ENCODE measurements around the gene LRRC8B.

LRRC8B gene

GRCh38 chr1:89545264-89546038 lies 20.8 kb downstream of the LRRC8B start:
- DNase-seq (ENCODE audit: low read depth): no peak
- TF ChIP-seq CTCF (conservative IDR thresholded peaks at IDR 0.05; ENCODE audit: low read length): no peak
- H3K4me3 ChIP-seq (ENCODE audit: low read length): no peak overlapping the region

- peak; percentile 54 for DNase-seq (ENCODE audit: low read depth)
These were observed 21.7 kb downstream of the LRRC8B start for GRCh38 chr1:89546082-89546889.

GRCh38 chr1:89546934-89547562 lies 22.4 kb downstream of the LRRC8B start:
- no peak overlapping the region for H3K4me3 ChIP-seq (ENCODE audit: low read length)
- TF ChIP-seq CTCF (conservative IDR thresholded peaks at IDR 0.05; ENCODE audit: low read length): no peak
- DNase-seq (ENCODE audit: low read depth): no peak

More at GRCh38 chr1:89546082-89546889, 21.7 kb downstream of the LRRC8B start:
- no peak for TF ChIP-seq CTCF (conservative IDR thresholded peaks at IDR 0.05; ENCODE audit: low read length)
- no peak overlapping the region for H3K4me3 ChIP-seq (ENCODE audit: low read length)

GRCh38 chr1:89547563-89548116 lies 23.0 kb downstream of the LRRC8B start:
- peak; percentile 80 for DNase-seq (ENCODE audit: low read depth)
- no peak overlapping the region for H3K4me3 ChIP-seq (ENCODE audit: low read length)
- no peak for TF ChIP-seq CTCF (conservative IDR thresholded peaks at IDR 0.05; ENCODE audit: low read length)

GRCh38 chr1:89548122-89548857 lies 23.7 kb downstream of the LRRC8B start:
- TF ChIP-seq CTCF (conservative IDR thresholded peaks at IDR 0.05; ENCODE audit: low read length): no peak
- no peak overlapping the region for H3K4me3 ChIP-seq (ENCODE audit: low read length)
- no peak for DNase-seq (ENCODE audit: low read depth)

DNA sequence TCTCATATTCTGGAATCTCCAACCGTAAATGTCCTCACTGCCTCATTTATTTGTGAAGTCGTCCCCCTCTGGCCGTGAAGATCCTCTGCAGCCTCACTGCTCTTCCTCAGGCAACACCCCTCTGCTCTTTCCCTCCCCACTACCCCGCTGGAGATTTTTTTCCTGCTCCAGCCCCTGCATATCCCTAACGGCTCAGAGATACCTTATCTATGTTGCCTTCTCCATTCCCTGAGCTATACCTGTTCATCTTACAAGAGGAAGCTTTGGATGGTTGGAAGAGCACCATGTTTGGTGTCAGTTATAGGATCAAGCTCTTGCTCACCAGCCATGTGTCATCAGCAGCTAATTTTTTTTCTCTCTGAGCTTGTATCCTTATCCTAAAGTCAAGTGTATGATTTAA lies 26.4 kb downstream of the LRRC8B start:
- no peak for TF ChIP-seq CTCF (conservative IDR thresholded peaks at IDR 0.05; ENCODE audit: low read length)
- DNase-seq (ENCODE audit: low read depth): no peak
- H3K4me3 ChIP-seq (ENCODE audit: low read length): no peak overlapping the region

All from AG10803 (cell line).